ENCODE data around the gene RREB1. TPM values are rescaled to one million over a fixed set of nuclear protein-coding genes. Genes with fewer than 3 reads are reported as not detected.

The RREB1 gene
- total RNA-seq, 1 donor from 2014 or later, result 15.9 TPM

DNA sequence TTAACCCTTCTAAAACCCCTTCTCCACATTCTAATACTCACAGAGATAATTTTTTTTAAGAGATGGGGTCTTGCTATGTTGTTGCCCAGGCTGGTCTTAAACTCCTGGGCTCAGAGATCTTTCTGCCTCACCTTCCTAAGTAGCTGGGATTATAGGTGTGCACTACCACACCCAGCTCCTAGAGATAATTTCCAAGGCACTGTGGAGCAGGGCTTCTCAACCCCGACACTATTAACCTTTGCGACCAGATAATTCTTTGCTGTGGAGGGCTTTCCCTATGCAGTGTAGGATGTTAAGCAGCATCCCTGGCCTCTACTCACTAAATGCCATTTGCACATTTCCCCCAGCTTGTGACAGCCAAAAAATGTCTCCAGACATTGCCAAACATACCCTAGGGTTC lies 8.8 kb upstream of the RREB1 start:
- TF ChIP-seq, protein P1, sequence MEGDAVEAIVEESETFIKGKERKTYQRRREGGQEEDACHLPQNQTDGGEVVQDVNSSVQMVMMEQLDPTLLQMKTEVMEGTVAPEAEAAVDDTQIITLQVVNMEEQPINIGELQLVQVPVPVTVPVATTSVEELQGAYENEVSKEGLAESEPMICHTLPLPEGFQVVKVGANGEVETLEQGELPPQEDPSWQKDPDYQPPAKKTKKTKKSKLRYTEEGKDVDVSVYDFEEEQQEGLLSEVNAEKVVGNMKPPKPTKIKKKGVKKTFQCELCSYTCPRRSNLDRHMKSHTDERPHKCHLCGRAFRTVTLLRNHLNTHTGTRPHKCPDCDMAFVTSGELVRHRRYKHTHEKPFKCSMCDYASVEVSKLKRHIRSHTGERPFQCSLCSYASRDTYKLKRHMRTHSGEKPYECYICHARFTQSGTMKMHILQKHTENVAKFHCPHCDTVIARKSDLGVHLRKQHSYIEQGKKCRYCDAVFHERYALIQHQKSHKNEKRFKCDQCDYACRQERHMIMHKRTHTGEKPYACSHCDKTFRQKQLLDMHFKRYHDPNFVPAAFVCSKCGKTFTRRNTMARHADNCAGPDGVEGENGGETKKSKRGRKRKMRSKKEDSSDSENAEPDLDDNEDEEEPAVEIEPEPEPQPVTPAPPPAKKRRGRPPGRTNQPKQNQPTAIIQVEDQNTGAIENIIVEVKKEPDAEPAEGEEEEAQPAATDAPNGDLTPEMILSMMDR (conservative IDR thresholded peaks at IDR 0.05; ENCODE audit: low read depth, low read length), result no peak
- DNase-seq (ENCODE audit: low read depth), result no peak
- H3K4me3 ChIP-seq (ENCODE audit: low read depth, low read length), result no peak overlapping the region

DNA sequence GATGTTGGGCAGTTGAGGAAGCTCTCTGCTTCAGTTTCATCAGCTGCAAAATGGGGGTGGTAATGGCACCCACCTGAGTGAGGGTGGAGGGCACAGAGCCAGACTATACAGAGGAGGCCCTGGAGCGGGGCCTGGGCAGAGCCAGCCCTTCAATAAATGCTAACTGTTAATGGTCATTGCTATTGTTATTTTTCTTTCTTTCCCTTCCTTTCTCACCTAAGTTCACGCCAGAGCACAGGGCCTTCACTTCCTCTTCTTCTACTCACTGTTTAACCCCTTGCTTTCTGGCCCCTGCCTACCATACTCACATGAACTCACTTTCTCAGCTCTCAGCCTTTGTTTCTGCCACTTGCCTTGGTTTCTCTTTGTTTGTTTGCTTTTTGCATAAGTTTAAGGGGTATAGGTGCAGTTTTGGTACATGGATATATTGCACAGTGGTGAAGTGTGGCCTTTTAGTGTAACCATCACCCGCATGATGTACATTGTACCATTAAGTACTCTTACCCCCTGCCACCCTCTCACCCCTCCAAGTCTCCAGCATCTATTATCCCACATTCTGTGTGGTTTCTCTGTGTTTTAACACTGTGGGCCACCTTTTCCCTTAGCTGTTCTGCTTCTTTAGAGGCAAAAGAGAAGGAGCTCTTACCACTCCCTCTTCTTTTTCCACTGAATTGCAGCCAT lies 7.5 kb upstream of the RREB1 start:
- H3K4me3 ChIP-seq (ENCODE audit: low read depth, low read length), result no peak overlapping the region
- no peak for DNase-seq (ENCODE audit: low read depth)
- TF ChIP-seq, protein P1 (conservative IDR thresholded peaks at IDR 0.05; ENCODE audit: low read depth, low read length), result no peak

DNA sequence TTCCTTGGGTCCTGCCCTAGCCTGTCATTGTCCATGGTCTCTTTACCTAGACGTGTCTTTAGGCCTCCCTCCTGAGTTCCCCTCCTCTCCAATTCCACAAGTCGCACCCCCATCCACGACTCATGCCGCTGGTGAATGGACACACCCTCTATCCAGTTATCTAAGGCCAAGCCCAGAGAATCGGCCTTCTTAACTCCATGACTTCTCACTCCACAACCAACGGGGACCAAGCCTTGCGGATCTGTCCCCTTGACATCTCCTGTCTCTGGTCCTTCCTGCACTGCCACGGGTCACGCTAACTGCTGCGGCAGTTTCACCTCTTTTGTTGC lies 7.0 kb upstream of the RREB1 start:
- no peak overlapping the region for H3K4me3 ChIP-seq (ENCODE audit: low read depth, low read length)
- no peak for DNase-seq (ENCODE audit: low read depth)
- TF ChIP-seq, protein P1 (conservative IDR thresholded peaks at IDR 0.05; ENCODE audit: low read depth, low read length), result no peak

DNA sequence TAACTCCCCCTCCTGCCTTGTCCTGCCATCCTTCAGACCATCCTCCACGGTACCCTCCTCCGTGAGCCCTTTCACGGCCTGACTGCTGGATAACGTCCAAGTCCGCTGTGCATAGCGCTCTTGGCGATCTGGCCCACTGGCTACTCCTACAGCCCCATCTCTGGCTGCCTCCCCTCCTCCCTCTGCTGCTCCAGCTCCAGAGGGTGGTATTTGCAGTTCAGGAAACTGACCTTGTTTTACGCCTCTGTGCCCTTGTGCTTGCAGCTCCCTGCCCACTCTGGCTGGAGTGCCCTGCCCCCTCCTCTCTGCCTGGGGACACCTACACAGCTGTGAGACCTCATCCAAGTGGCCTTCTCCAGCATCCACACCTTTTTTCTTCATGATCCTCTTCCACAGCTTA lies 6.5 kb upstream of the RREB1 start:
- TF ChIP-seq, protein P1 (conservative IDR thresholded peaks at IDR 0.05; ENCODE audit: low read depth, low read length), result no peak
- DNase-seq (ENCODE audit: low read depth), result no peak

DNA sequence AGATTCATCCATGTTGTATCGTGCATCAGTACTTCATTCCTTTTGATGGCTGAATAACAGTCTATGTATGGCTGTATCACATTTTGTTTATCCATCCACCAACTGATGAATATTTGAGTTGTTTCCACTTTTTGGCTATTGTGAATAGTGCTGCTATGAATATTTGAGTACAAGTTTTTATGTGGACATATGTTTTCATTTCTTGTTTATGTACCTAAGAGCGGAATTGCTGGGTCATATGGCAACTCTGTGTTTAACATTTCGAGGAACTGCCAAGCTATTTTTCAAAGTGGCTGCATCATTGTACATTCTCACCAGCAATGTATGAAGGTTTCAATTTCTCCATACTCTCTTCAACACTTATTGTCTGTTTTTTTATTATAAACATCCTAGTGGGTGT lies 3.0 kb upstream of the RREB1 start:
- no peak overlapping the region for H3K4me3 ChIP-seq (ENCODE audit: low read depth, low read length)
- no peak for DNase-seq (ENCODE audit: low read depth)
- TF ChIP-seq, protein P1 (conservative IDR thresholded peaks at IDR 0.05; ENCODE audit: low read depth, low read length), result no peak

More for the DNA sequence above, 6.5 kb upstream of the RREB1 start:
- H3K4me3 ChIP-seq (ENCODE audit: low read depth, low read length), result no peak overlapping the region

DNA sequence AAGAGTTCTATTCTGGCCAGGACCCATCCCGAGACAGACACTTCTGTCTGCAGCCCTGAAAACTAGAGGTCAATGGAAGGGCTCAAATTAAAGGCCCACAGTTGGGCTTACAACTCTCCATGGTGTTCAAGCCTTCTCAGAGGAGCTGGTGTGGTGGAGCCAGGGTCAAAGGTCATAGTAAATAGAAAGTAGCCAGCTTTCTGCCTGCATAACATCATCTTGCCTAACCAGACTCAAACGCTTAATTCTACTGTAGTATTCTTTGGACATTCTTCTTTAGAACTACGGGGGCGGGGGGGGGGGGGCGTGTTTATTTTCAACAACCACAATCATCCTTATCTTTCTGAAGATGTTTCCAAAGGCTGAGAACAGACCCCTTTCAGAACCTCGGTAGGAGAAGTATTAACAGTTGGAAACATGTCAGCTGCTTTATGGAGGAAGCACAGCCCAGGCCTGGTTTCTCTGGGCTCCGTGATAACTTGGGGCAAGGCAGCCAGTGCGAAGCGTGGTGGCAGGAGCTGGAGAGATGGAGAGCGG lies 1.5 kb upstream of the RREB1 start:
- no peak overlapping the region for H3K4me3 ChIP-seq (ENCODE audit: low read depth, low read length)
- TF ChIP-seq, protein P1 (conservative IDR thresholded peaks at IDR 0.05; ENCODE audit: low read depth, low read length), result no peak
- DNase-seq (ENCODE audit: low read depth), result no peak
